Measurements from ENCODE around the gene CSNK1G1.
"Not testable (repeated sequence)": the region's sequence is repeated elsewhere in the genome, so short reads cannot be mapped to it uniquely, and the experiment has no call there.

CSNK1G1 gene

DNA sequence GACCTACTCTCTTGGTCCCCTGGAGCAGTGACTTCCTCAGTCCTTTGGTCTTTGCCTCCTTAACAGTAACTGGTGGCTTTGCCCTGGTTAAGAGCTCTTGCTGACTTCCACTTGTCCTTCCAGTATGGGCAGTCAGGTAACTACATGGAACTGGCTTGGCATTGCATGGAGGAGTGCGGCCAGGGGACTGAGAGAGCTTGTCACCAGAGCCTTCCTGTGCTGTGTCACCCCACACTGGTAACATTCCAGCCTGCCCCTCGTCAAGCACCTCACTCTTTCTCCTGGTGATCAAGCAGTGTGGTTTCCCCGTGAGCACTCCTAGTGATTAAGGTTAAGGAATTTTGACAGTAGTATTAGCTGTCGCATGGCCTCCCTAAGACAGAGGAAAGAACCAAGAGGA is 223.8 kb downstream of the CSNK1G1 start:
- no peak overlapping the region for H3K4me3 ChIP-seq (ENCODE audit: low read length)
- H3K9me3 ChIP-seq (ENCODE audit: insufficient read depth, low read depth, low read length), result no peaks in the 10 kb centered on the region
- H3K9ac ChIP-seq (ENCODE audit: low read depth, low read length), result no peak overlapping the region
- H3K4me1 ChIP-seq (ENCODE audit: insufficient read depth, low read length), result no peaks in the 10 kb centered on the region; the same call in 1 of the 2 replicates
- H3K36me3 ChIP-seq (ENCODE audit: insufficient read depth, low read depth, low read length), result peaks cover 82% of the 10 kb centered on the region
- no peak overlapping the region for H3K27ac ChIP-seq (ENCODE audit: low read length)
- no peaks in the 10 kb centered on the region for H3K27me3 ChIP-seq (ENCODE audit: insufficient read depth, low read length)

DNA sequence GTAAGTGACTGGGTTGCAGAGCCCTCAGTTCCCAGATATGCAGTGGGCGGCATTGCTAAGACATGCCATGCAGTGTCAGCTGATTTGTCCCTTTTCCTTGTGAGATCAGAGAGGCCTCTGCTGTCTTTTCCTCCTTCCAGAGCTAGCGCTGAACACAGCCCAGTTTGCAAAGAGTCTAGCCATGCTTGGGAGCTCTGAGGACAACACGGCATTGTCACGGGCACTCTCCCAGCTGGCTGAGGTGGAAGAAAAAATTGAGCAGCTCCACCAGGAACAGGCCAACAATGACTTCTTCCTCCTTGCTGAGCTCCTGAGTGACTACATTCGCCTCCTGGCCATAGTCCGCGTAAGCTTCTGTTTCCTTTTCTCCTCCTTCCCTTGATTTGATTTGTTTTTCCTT is 224.4 kb downstream of the CSNK1G1 start:
- no peaks in the 10 kb centered on the region for H3K4me1 ChIP-seq (ENCODE audit: insufficient read depth, low read length)
- no peaks in the 10 kb centered on the region for H3K27me3 ChIP-seq (ENCODE audit: insufficient read depth, low read length)
- H3K9ac ChIP-seq (ENCODE audit: low read depth, low read length), result no peak overlapping the region
- H3K4me3 ChIP-seq (ENCODE audit: low read length), result no peak overlapping the region
- H3K36me3 ChIP-seq (ENCODE audit: insufficient read depth, low read depth, low read length), result peaks cover 81% of the 10 kb centered on the region
- H3K27ac ChIP-seq (ENCODE audit: low read length), result no peak overlapping the region
- no peaks in the 10 kb centered on the region for H3K9me3 ChIP-seq (ENCODE audit: insufficient read depth, low read depth, low read length)

DNA sequence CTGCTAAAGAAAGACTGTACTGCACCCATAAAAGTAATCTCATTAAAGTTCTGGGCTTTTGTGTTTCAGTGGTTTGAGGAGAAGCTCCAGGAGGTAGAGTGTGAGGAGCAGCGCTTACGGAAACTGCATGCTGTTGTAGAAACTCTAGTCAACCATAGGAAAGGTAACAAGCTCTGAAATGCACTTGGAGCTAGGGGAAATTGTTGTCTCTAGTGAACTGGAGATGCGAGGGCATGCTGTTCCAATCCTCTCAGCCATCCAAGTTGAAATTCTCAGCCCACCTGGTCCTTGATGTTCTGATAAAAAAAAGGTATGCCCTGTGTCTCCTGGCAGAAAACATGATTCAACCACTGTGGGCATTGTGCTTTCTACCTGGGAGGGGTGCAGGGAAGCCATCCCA is 225.8 kb downstream of the CSNK1G1 start:
- Histone ChIP-seq H3K27me3 (ENCODE audit: insufficient read depth, low read length) (no peaks in the 10 kb centered on the region), H3K9ac (ENCODE audit: low read depth, low read length) (no peak overlapping the region), H3K9me3 (ENCODE audit: insufficient read depth, low read depth, low read length) (no peaks in the 10 kb centered on the region), H3K36me3 (ENCODE audit: insufficient read depth, low read depth, low read length) (peaks cover 72% of the 10 kb centered on the region), H3K4me1 (ENCODE audit: insufficient read depth, low read length) (no peaks in the 10 kb centered on the region), H3K27ac (ENCODE audit: low read length) (no peak overlapping the region), H3K4me3 (ENCODE audit: low read length) (no peak overlapping the region)

DNA sequence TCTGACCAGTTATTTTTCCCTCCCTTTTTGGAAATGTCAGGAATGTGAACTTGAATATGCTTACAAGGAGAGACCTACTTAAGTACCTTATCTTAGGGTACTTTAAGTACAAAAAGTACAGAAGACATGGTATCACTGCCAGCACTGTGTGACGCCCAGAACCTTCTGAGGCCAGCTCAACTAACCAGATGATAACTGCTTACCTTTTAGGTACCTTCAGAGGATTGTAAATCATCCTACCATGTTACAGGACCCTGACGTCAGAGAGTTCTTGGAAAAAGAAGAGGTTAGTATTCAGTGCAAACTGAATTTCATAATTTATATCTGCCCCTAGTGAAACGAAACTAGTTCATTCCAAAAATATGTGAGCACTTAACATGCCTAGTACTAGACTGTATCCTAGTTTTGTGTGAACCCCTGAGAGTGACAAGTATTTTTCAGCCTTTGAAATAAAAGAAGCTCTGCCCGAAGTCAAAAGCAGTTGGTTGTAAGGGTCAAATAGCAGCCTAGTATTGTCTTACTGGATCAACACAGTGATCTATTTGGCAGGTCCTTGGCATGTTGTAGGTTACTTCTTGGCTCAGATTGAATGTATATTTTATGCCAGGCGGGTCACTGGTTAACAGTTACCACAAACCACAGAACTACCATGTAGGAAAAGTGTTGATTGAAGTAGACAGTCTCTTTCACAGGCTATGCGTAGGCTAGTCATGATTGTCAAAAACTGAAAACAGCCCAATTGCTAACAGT is 228.3 kb downstream of the CSNK1G1 start:
- Histone ChIP-seq H3K4me3 (ENCODE audit: low read length) (no peak overlapping the region), H3K4me1 (ENCODE audit: insufficient read depth, low read length) (no peaks in the 10 kb centered on the region), H3K27ac (ENCODE audit: low read length) (no peak overlapping the region), H3K9me3 (ENCODE audit: insufficient read depth, low read depth, low read length) (no peaks in the 10 kb centered on the region), H3K36me3 (ENCODE audit: insufficient read depth, low read depth, low read length) (peaks cover 76% of the 10 kb centered on the region), H3K27me3 (ENCODE audit: insufficient read depth, low read length) (no peaks in the 10 kb centered on the region), H3K9ac (ENCODE audit: low read depth, low read length) (no peak overlapping the region)

DNA sequence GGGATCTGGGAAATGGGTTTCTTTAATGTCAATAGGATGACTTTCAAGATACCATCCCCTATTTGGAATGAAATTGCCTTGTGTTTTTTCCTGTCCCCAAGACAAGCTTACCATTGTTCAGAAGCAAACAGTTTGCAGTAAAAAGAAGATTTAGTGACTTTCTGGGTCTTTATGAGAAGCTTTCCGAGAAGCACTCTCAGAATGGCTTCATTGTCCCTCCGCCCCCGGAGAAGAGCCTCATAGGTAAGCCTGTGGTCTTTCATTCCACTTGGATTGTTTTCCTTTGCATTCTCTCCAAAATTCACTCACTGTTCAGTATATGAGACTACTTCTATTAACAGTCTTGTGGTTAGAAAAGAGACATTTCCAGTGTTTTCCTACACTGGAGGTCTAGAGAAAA is 230.0 kb downstream of the CSNK1G1 start:
- no peak overlapping the region for H3K27ac ChIP-seq (ENCODE audit: low read length)
- H3K9ac ChIP-seq (ENCODE audit: low read depth, low read length), result no peak overlapping the region
- no peaks in the 10 kb centered on the region for H3K27me3 ChIP-seq (ENCODE audit: insufficient read depth, low read length)
- no peak overlapping the region for H3K4me3 ChIP-seq (ENCODE audit: low read length)
- peaks cover 74% of the 10 kb centered on the region for H3K36me3 ChIP-seq (ENCODE audit: insufficient read depth, low read depth, low read length)
- no peaks in the 10 kb centered on the region for H3K9me3 ChIP-seq (ENCODE audit: insufficient read depth, low read depth, low read length)
- no peaks in the 10 kb centered on the region for H3K4me1 ChIP-seq (ENCODE audit: insufficient read depth, low read length)

DNA sequence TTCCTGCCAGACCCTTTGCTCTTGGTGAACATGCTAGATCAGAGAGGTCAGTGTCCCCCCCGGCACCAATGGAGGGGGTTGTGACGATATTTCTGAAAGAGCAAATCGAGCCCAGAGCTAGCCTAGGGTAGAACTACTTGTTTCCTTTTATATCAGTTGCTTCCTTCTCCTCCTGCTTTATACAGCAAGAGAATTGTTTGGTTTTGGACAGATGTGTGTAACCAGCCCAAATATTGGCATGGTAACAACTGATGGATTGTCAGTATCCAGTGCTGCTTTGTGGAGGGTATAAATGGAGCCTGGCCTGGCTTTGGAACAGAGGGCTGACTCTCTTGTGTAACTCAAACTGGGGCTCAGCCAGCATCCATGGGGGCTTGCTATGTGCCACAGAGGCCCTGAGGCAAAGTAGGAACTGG is 233.0 kb downstream of the CSNK1G1 start:
- Histone ChIP-seq H3K27me3 (ENCODE audit: insufficient read depth, low read length) (no peaks in the 10 kb centered on the region), H3K36me3 (ENCODE audit: insufficient read depth, low read depth, low read length) (peaks cover 72% of the 10 kb centered on the region), H3K4me1 (ENCODE audit: insufficient read depth, low read length) (no peaks in the 10 kb centered on the region)

DNA sequence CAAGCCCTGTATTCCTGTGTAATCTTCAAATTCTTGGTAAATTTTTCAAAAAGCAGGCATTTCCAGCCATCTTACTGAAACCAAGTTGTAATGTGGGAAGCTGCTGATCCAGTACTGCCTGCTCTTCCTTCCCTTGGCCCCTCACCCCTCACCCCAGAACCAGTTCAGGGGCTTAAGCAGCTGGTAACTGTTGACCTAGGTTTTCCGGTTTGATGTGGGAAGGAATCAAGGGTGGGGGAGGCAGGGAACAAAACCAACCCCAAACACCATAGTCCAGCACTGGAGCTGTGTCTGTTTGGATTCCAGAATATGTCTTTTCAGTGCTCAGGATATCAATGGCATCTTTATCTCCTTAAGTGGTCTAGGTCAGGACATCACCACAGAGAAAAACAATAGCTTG is 233.5 kb downstream of the CSNK1G1 start:
- Histone ChIP-seq H3K4me1 (ENCODE audit: insufficient read depth, low read length) (no peaks in the 10 kb centered on the region), H3K27me3 (ENCODE audit: insufficient read depth, low read length) (no peaks in the 10 kb centered on the region), H3K4me3 (ENCODE audit: low read length) (no peak overlapping the region), H3K27ac (ENCODE audit: low read length) (no peak overlapping the region), H3K36me3 (ENCODE audit: insufficient read depth, low read depth, low read length) (peaks cover 72% of the 10 kb centered on the region), H3K9ac (ENCODE audit: low read depth, low read length) (no peak overlapping the region), H3K9me3 (ENCODE audit: insufficient read depth, low read depth, low read length) (no peaks in the 10 kb centered on the region)

More for the DNA sequence above, 233.0 kb downstream of the CSNK1G1 start:
- H3K9ac ChIP-seq (ENCODE audit: low read depth, low read length), result no peak overlapping the region
- no peaks in the 10 kb centered on the region for H3K9me3 ChIP-seq (ENCODE audit: insufficient read depth, low read depth, low read length)
- no peak overlapping the region for H3K4me3 ChIP-seq (ENCODE audit: low read length)
- no peak overlapping the region for H3K27ac ChIP-seq (ENCODE audit: low read length)

DNA sequence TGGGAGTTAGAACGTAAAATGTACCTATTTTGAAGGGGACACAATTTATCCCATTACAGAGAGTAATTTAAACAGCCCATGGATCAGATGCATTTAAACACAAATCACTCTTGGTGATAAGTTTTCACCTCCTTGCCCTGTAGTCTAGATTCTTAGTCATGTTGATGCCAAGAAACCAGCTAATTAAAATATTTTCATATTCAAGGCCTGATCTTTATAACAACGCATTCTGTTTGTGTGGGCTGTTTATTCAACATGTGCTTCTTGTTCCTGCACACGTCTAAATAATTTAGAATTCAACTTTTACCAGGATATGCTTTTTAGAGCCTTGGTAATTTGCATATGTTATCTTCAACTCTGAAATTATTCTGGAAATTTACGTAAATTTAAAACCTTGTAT is 234.4 kb downstream of the CSNK1G1 start:
- Histone ChIP-seq H3K9ac (ENCODE audit: low read depth, low read length) (no peak overlapping the region), H3K27me3 (ENCODE audit: insufficient read depth, low read length) (no peaks in the 10 kb centered on the region), H3K27ac (ENCODE audit: low read length) (no peak overlapping the region), H3K36me3 (ENCODE audit: insufficient read depth, low read depth, low read length) (peaks cover 67% of the 10 kb centered on the region), H3K4me3 (ENCODE audit: low read length) (no peak overlapping the region), H3K9me3 (ENCODE audit: insufficient read depth, low read depth, low read length) (no peaks in the 10 kb centered on the region), H3K4me1 (ENCODE audit: insufficient read depth, low read length) (no peaks in the 10 kb centered on the region)

DNA sequence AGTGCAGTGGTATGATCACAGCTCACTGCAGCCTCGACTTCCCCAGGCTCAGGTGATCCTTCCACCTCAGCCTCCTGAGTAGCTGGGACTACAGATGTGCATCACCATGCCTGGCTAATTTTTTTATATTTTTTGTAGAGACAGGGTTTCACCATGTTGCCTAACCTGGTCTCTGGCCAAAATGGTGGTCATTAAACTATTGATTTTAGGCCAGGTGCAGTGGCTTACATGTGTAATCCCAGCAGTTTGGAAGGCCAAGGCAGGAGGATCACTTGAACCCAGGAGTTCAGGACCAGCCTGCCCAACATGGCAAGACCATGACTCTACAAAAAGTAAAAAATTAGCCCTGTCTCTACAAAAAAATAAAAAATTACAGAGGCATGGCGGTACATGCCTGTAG is 235.7 kb downstream of the CSNK1G1 start:
- not testable (repeated sequence) for H3K27ac ChIP-seq (ENCODE audit: low read length); H3K4me3 ChIP-seq (ENCODE audit: low read length); H3K9me3 ChIP-seq (ENCODE audit: insufficient read depth, low read depth, low read length); H3K4me1 ChIP-seq (ENCODE audit: insufficient read depth, low read length); H3K27me3 ChIP-seq (ENCODE audit: insufficient read depth, low read length); H3K9ac ChIP-seq (ENCODE audit: low read depth, low read length)
- H3K36me3 ChIP-seq (ENCODE audit: insufficient read depth, low read depth, low read length), result peaks cover 80% of the 10 kb centered on the region

DNA sequence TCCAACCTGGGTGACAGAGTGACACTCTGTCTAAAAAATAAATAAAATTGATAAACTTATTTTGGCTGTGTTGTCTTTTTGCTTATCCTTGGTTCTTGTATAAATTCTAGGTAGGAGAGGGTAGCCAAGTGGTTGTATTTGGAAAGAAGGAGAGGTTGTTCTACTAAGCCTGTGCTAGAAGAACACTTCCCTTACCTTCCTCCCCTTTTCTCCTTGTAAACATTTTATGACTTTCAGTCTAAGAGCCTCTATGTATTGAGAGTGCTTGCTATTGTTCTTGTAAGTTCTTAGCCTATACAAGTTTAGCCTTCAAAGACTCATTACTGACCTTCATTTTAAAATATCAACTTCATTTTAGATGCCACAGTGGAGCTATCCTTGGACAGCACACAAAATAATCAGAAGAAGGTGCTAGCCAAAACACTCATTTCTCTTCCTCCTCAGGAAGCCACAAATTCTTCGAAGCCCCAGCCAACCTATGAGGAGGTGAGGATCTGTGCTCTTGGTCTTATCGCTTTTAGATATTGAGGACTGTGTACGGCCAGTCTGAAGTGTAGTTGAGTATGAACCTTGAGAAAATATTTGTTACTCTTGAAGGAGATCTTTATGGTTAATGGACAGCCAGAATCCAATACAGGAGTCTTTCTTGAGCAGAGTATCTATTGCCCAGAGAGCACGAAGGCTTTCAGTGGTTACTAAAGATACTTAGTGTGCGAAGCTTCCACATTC is 238.1 kb downstream of the CSNK1G1 start:
- Histone ChIP-seq H3K36me3 (ENCODE audit: insufficient read depth, low read depth, low read length) (peaks cover 88% of the 10 kb centered on the region), H3K27ac (ENCODE audit: low read length) (no peak overlapping the region), H3K9ac (ENCODE audit: low read depth, low read length) (no peak overlapping the region), H3K4me1 (ENCODE audit: insufficient read depth, low read length) (no peaks in the 10 kb centered on the region), H3K4me3 (ENCODE audit: low read length) (no peak overlapping the region), H3K9me3 (ENCODE audit: insufficient read depth, low read depth, low read length) (no peaks in the 10 kb centered on the region), H3K27me3 (ENCODE audit: insufficient read depth, low read length) (no peaks in the 10 kb centered on the region)
